ENCODE results near the gene SLC2A6.
A peak's percentile ranks its signal among the peaks of the same experiment; 100 is the strongest.

Gene SLC2A6

GRCh38 chr9:133439337-133439736, 39.6 kb downstream of the SLC2A6 start:
- no peak for TF ChIP-seq CTCF (IDR thresholded peaks at IDR 0.05; ENCODE audit: low read depth, low read length)
- DNase-seq, result no peak
- Histone ChIP-seq H3K9me3 (ENCODE audit: severe bottlenecking) (no peaks in the 10 kb centered on the region), H3K36me3 (no peaks in the 10 kb centered on the region), H3K4me3 (ENCODE audit: low read depth, low read length) (no peak overlapping the region), H3K27me3 (ENCODE audit: insufficient read depth, low read depth, severe bottlenecking) (no peaks in the 10 kb centered on the region), H3K27ac (no peak overlapping the region)

- TF ChIP-seq CTCF (IDR thresholded peaks at IDR 0.05; ENCODE audit: low read depth, low read length), result peak; percentile 65
- H3K27me3 ChIP-seq (ENCODE audit: insufficient read depth, low read depth, severe bottlenecking), result no peaks in the 10 kb centered on the region
- no peak overlapping the region for H3K4me3 ChIP-seq (ENCODE audit: low read depth, low read length)
- H3K9me3 ChIP-seq (ENCODE audit: severe bottlenecking), result no peaks in the 10 kb centered on the region
- H3K27ac ChIP-seq, result no peak overlapping the region
- DNase-seq, result peak; percentile 47
- no peaks in the 10 kb centered on the region for H3K36me3 ChIP-seq
These were observed 41.0 kb downstream of the SLC2A6 start for GRCh38 chr9:133437753-133438531.

GRCh38 chr9:133436681-133437080, 42.2 kb downstream of the SLC2A6 start:
- no peak overlapping the region for H3K27ac ChIP-seq
- no peak for TF ChIP-seq CTCF (IDR thresholded peaks at IDR 0.05; ENCODE audit: low read depth, low read length)
- no peaks in the 10 kb centered on the region for H3K9me3 ChIP-seq (ENCODE audit: severe bottlenecking)
- H3K27me3 ChIP-seq (ENCODE audit: insufficient read depth, low read depth, severe bottlenecking), result no peaks in the 10 kb centered on the region
- no peaks in the 10 kb centered on the region for H3K36me3 ChIP-seq
- no peak for DNase-seq
- H3K4me3 ChIP-seq (ENCODE audit: low read depth, low read length), result no peak overlapping the region

- Histone ChIP-seq H3K36me3 (no peaks in the 10 kb centered on the region), H3K27me3 (ENCODE audit: insufficient read depth, low read depth, severe bottlenecking) (no peaks in the 10 kb centered on the region), H3K4me3 (ENCODE audit: low read depth, low read length) (no peak overlapping the region), H3K27ac (no peak overlapping the region), H3K9me3 (ENCODE audit: severe bottlenecking) (no peaks in the 10 kb centered on the region)
- DNase-seq, result no peak
- no peak for TF ChIP-seq CTCF (IDR thresholded peaks at IDR 0.05; ENCODE audit: low read depth, low read length)
These were observed 45.5 kb downstream of the SLC2A6 start for GRCh38 chr9:133433351-133433843.

- Histone ChIP-seq H3K9me3 (ENCODE audit: severe bottlenecking) (no peaks in the 10 kb centered on the region), H3K27ac (no peak overlapping the region), H3K4me3 (ENCODE audit: low read depth, low read length) (no peak overlapping the region), H3K36me3 (no peaks in the 10 kb centered on the region), H3K27me3 (ENCODE audit: insufficient read depth, low read depth, severe bottlenecking) (no peaks in the 10 kb centered on the region)
- DNase-seq, result no peak
- TF ChIP-seq CTCF (IDR thresholded peaks at IDR 0.05; ENCODE audit: low read depth, low read length), result no peak
These were observed 48.7 kb downstream of the SLC2A6 start for GRCh38 chr9:133430244-133430643.

Measured in WERI-Rb-1 (cell line).